ENCODE data around the gene PLB1.
"Not testable (repeated sequence)": the region's sequence is repeated elsewhere in the genome, so short reads cannot be mapped to it uniquely, and the experiment has no call there.

The PLB1 gene

GRCh38 chr2:28465148-28465885, 30.5 kb upstream of the PLB1 start:
- no peak for DNase-seq (ENCODE audit: low read depth, low spot score)

- DNase-seq (ENCODE audit: low read depth, low spot score) = no peak
Measured at GRCh38 chr2:28469304-28469703, 26.6 kb upstream of the PLB1 start.

GRCh38 chr2:28469947-28470535, 25.8 kb upstream of the PLB1 start:
- no peak for DNase-seq (ENCODE audit: low read depth, low spot score)

GRCh38 chr2:28470759-28471158, 25.1 kb upstream of the PLB1 start:
- no peak for DNase-seq (ENCODE audit: low read depth, low spot score)

- no peak for DNase-seq (ENCODE audit: low read depth, low spot score)
Measured at GRCh38 chr2:28471214-28471613, 24.6 kb upstream of the PLB1 start.

- no peak for DNase-seq (ENCODE audit: low read depth, low spot score)
Measured at GRCh38 chr2:28471701-28472236, 24.1 kb upstream of the PLB1 start.

- not testable (repeated sequence) for DNase-seq (ENCODE audit: low read depth, low spot score)
Measured at GRCh38 chr2:28472641-28473040, 23.2 kb upstream of the PLB1 start.

- DNase-seq (ENCODE audit: low read depth, low spot score) = no peak
Measured at GRCh38 chr2:28475088-28475595, 20.7 kb upstream of the PLB1 start.

GRCh38 chr2:28477087-28477486, 18.8 kb upstream of the PLB1 start:
- no peak for DNase-seq (ENCODE audit: low read depth, low spot score)

- no peak for DNase-seq (ENCODE audit: low read depth, low spot score)
Measured at GRCh38 chr2:28477645-28478044, 18.2 kb upstream of the PLB1 start.

- DNase-seq (ENCODE audit: low read depth, low spot score) = no peak
Measured at GRCh38 chr2:28480403-28481049, 15.3 kb upstream of the PLB1 start.

GRCh38 chr2:28481905-28482304, 14.0 kb upstream of the PLB1 start:
- no peak for DNase-seq (ENCODE audit: low read depth, low spot score)

- no peak for DNase-seq (ENCODE audit: low read depth, low spot score)
Measured at GRCh38 chr2:28484835-28485234, 11.0 kb upstream of the PLB1 start.

- DNase-seq (ENCODE audit: low read depth, low spot score) = no peak
Measured at GRCh38 chr2:28486526-28486925, 9.3 kb upstream of the PLB1 start.

- no peak for DNase-seq (ENCODE audit: low read depth, low spot score)
Measured at GRCh38 chr2:28487258-28487657, 8.6 kb upstream of the PLB1 start.

- DNase-seq (ENCODE audit: low read depth, low spot score) = no peak
Measured at GRCh38 chr2:28488083-28488830, 7.6 kb upstream of the PLB1 start.

GRCh38 chr2:28488858-28489575, 6.8 kb upstream of the PLB1 start:
- no peak for DNase-seq (ENCODE audit: low read depth, low spot score)

GRCh38 chr2:28490558-28490957, 5.3 kb upstream of the PLB1 start:
- no peak for DNase-seq (ENCODE audit: low read depth, low spot score)

GRCh38 chr2:28492282-28492681, 3.6 kb upstream of the PLB1 start:
- DNase-seq (ENCODE audit: low read depth, low spot score) = no peak

- DNase-seq (ENCODE audit: low read depth, low spot score) = no peak
Measured at GRCh38 chr2:28493636-28494035, 2.2 kb upstream of the PLB1 start.

- DNase-seq (ENCODE audit: low read depth, low spot score) = no peak
Measured at GRCh38 chr2:28496781-28497180, 921 bp downstream of the PLB1 start.

Measured in activated CD4-positive, CD25-positive, alpha-beta regulatory T cell treated with anti-CD3 and anti-CD28 coated beads, Interleukin-2, amount 50 U/mL, for 16 hours (primary cell).